ENCODE results near the gene FTCD.

FTCD gene

DNA sequence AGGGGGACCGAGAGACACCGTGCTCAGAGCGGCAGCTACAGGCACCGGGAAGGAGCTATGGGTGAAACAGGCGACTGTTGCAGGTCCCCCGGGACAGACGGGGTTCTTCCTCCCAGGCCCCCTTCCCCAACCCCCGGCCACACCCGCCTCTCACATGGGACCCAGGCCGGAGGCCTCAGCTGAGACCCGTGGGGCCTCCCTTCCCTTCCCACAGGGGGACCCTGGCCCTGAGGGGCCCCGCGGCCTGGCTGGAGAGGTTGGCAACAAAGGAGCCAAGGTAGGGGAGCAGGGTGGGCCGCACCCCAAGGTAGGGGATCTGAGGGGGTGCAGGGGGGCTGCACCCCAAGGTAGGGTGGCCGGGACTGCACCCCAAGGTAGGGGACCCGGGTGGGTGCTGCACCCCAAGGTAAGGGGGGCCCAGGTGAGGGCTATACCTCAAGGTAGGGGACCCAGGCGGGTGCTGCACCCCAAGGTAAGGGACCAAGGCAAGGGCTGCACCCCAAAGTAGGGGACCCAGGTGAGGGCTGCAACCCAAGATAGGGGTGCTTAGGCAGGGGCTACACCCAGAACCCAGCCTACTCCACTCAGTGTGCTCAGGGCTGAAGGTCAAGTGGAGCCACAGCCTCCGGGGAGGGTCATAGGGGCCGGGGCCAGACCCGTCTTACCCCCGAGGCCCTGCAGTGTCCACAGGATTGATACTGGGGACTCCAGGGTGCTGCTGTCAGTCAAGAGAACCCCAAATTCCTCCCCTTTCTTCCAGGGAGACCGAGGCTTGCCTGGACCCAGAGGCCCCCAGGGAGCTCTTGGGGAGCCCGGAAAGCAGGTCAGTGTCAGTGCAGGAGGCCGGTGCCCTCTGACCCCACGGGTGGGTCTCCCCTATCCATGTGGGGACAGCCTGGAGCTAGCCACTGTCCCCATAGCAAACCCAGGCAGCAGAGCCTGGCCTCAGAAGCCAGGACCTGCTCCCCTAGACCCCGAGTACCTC is 34.8 kb downstream of the FTCD start:
- Histone ChIP-seq H3K9ac (no peak overlapping the region), H3K4me2 (ENCODE audit: low read length) (no peak overlapping the region), H3K9me3 (ENCODE audit: control insufficient read depth, low read length) (no peaks in the 10 kb centered on the region), H3K79me2 (no peaks in the 10 kb centered on the region), H2AFZ (no peak overlapping the region), H3K27ac (no peak overlapping the region), H3K4me1 (no peaks in the 10 kb centered on the region), H3K36me3 (ENCODE audit: control insufficient read depth, insufficient read depth, low read length) (no peaks in the 10 kb centered on the region), H3K4me3 (ENCODE audit: low read depth, low read length) (no peak overlapping the region), H3K27me3 (ENCODE audit: control insufficient read depth, insufficient read depth, low read length) (no peaks in the 10 kb centered on the region)
- TF ChIP-seq, protein P1, sequence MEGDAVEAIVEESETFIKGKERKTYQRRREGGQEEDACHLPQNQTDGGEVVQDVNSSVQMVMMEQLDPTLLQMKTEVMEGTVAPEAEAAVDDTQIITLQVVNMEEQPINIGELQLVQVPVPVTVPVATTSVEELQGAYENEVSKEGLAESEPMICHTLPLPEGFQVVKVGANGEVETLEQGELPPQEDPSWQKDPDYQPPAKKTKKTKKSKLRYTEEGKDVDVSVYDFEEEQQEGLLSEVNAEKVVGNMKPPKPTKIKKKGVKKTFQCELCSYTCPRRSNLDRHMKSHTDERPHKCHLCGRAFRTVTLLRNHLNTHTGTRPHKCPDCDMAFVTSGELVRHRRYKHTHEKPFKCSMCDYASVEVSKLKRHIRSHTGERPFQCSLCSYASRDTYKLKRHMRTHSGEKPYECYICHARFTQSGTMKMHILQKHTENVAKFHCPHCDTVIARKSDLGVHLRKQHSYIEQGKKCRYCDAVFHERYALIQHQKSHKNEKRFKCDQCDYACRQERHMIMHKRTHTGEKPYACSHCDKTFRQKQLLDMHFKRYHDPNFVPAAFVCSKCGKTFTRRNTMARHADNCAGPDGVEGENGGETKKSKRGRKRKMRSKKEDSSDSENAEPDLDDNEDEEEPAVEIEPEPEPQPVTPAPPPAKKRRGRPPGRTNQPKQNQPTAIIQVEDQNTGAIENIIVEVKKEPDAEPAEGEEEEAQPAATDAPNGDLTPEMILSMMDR (IDR thresholded peaks at IDR 0.05), result no peak

DNA sequence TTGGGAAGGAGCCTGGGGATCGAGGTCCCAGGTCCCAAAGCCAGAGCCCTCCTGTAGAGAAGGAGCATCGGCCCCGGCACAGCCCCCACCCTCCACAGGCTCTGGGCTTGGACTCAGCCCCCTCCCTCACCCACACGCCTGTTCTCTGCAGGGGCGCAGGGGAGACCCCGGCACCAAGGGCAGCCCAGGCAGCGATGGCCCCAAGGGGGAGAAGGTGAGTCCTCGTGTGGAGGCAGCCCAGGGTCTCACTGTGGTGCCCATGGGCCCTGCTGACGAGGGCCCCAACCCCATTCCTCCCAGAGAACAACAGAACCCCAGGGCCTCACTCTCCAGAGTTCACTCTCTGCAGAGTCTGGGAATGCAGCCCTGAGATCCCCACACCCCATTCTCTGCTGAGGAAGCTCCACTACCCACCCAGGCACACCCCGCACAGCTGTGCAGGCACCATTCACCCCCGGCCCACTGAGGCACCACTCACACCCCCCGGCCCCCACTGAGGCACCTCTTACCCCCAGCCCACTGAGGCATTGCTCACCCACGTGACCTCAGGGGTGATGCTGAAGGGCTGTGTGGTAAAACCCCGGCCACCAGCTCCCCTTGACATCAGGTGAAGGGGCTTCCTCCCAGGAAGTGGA is 35.6 kb downstream of the FTCD start:
- Histone ChIP-seq H3K79me2 (no peaks in the 10 kb centered on the region), H3K9ac (no peak overlapping the region), H2AFZ (no peak overlapping the region), H3K4me3 (ENCODE audit: low read depth, low read length) (no peak overlapping the region), H3K4me2 (ENCODE audit: low read length) (no peak overlapping the region), H3K27me3 (ENCODE audit: control insufficient read depth, insufficient read depth, low read length) (no peaks in the 10 kb centered on the region), H3K9me3 (ENCODE audit: control insufficient read depth, low read length) (no peaks in the 10 kb centered on the region), H3K27ac (no peak overlapping the region), H3K4me1 (no peaks in the 10 kb centered on the region), H3K36me3 (ENCODE audit: control insufficient read depth, insufficient read depth, low read length) (no peaks in the 10 kb centered on the region)
- TF ChIP-seq, protein P1 (IDR thresholded peaks at IDR 0.05), result no peak

DNA sequence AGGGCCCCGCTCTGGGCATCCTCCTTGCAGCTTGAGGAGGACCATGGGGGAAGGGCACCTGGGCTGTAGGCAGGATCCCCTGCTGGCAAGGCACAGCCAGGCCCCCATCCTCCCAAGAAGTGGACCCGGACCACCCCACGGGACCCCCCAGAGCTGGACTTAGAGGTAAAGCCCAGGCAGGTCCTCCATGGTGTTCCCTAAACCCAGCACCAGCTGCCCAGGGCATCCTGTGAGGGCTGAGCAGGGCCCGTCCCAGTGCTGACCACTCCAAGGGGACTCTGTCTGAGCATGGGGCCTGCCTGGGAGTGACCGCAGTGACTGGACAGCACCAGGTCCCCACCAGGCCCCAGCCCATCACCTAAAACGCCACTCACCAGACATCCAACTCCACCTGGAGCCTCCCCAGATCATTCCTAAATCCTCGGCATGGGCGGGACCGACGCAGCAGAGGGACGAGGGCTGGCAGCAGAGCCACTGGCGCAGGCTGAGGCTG is 36.2 kb downstream of the FTCD start:
- Histone ChIP-seq H3K4me3 (ENCODE audit: low read depth, low read length) (no peak overlapping the region), H3K4me1 (no peaks in the 10 kb centered on the region), H3K27ac (no peak overlapping the region), H3K36me3 (ENCODE audit: control insufficient read depth, insufficient read depth, low read length) (no peaks in the 10 kb centered on the region), H3K9ac (no peak overlapping the region), H3K27me3 (ENCODE audit: control insufficient read depth, insufficient read depth, low read length) (no peaks in the 10 kb centered on the region), H3K9me3 (ENCODE audit: control insufficient read depth, low read length) (no peaks in the 10 kb centered on the region), H2AFZ (no peak overlapping the region), H3K4me2 (ENCODE audit: low read length) (no peak overlapping the region), H3K79me2 (no peaks in the 10 kb centered on the region)
- TF ChIP-seq, protein P1 (IDR thresholded peaks at IDR 0.05), result no peak

- H3K4me1 ChIP-seq, result no peaks in the 10 kb centered on the region
- no peaks in the 10 kb centered on the region for H3K27me3 ChIP-seq (ENCODE audit: control insufficient read depth, insufficient read depth, low read length)
- H2AFZ ChIP-seq, result no peak overlapping the region
- TF ChIP-seq, protein P1 (IDR thresholded peaks at IDR 0.05), result no peak
- H3K9me3 ChIP-seq (ENCODE audit: control insufficient read depth, low read length), result no peaks in the 10 kb centered on the region
- no peaks in the 10 kb centered on the region for H3K79me2 ChIP-seq
- H3K27ac ChIP-seq, result no peak overlapping the region
- H3K36me3 ChIP-seq (ENCODE audit: control insufficient read depth, insufficient read depth, low read length), result no peaks in the 10 kb centered on the region
- no peak overlapping the region for H3K4me3 ChIP-seq (ENCODE audit: low read depth, low read length)
- H3K4me2 ChIP-seq (ENCODE audit: low read length), result no peak overlapping the region
- no peak overlapping the region for H3K9ac ChIP-seq
These were observed 36.8 kb downstream of the FTCD start for GRCh38 chr21:46118316-46119143.
